Measurements from ENCODE around the gene SPOCK1.

GRCh38 chr5:137291031-137291430 is 208.1 kb downstream of the SPOCK1 start:
- TF ChIP-seq EGR1 (IDR thresholded peaks at IDR 0.05; ENCODE audit: low read depth in 2 of 2) (no peak), CTCF (IDR thresholded peaks at IDR 0.05; ENCODE audit: low read depth, low read length, missing input control) (no peak), RAD21 (IDR thresholded peaks at IDR 0.05) (no peak), REST (IDR thresholded peaks at IDR 0.05) (no peak), MAX (IDR thresholded peaks at IDR 0.05) (no peak), ATF3 (IDR thresholded peaks at IDR 0.05) (no peak), TAF1 (conservative IDR thresholded peaks at IDR 0.05) (no peak), RXRA (IDR thresholded peaks at IDR 0.05) (no peak), FOXA1 (IDR thresholded peaks at IDR 0.05) (no peak), SP1 (IDR thresholded peaks at IDR 0.05) (no peak), GABPA (IDR thresholded peaks at IDR 0.05 in 1 of 2, conservative IDR thresholded peaks at IDR 0.05 in 1 of 2) (no peak), JUND (IDR thresholded peaks at IDR 0.05) (no peak)
